Measurements from ENCODE around the gene PSMD9.
"Not testable (repeated sequence)": the region's sequence is repeated elsewhere in the genome, so short reads cannot be mapped to it uniquely, and the experiment has no call there.

- TF ChIP-seq, protein P1, sequence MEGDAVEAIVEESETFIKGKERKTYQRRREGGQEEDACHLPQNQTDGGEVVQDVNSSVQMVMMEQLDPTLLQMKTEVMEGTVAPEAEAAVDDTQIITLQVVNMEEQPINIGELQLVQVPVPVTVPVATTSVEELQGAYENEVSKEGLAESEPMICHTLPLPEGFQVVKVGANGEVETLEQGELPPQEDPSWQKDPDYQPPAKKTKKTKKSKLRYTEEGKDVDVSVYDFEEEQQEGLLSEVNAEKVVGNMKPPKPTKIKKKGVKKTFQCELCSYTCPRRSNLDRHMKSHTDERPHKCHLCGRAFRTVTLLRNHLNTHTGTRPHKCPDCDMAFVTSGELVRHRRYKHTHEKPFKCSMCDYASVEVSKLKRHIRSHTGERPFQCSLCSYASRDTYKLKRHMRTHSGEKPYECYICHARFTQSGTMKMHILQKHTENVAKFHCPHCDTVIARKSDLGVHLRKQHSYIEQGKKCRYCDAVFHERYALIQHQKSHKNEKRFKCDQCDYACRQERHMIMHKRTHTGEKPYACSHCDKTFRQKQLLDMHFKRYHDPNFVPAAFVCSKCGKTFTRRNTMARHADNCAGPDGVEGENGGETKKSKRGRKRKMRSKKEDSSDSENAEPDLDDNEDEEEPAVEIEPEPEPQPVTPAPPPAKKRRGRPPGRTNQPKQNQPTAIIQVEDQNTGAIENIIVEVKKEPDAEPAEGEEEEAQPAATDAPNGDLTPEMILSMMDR (IDR thresholded peaks at IDR 0.05): not testable (repeated sequence)
- TF ChIP-seq POLR2A (IDR thresholded peaks at IDR 0.05): not testable (repeated sequence)
Observed at GRCh38 chr12:121860699-121861098, 27.9 kb upstream of the PSMD9 start.

All from uterus (tissue), 2 donors.